Measurements from ENCODE around the gene ELMO3. TPM values are rescaled to one million over a fixed set of nuclear protein-coding genes. Genes with fewer than 3 reads are reported as not detected.

Gene ELMO3
- total RNA-seq, 4 donors from 2014 or later = 0.51 to 1.5 (median 0.93) TPM

DNA sequence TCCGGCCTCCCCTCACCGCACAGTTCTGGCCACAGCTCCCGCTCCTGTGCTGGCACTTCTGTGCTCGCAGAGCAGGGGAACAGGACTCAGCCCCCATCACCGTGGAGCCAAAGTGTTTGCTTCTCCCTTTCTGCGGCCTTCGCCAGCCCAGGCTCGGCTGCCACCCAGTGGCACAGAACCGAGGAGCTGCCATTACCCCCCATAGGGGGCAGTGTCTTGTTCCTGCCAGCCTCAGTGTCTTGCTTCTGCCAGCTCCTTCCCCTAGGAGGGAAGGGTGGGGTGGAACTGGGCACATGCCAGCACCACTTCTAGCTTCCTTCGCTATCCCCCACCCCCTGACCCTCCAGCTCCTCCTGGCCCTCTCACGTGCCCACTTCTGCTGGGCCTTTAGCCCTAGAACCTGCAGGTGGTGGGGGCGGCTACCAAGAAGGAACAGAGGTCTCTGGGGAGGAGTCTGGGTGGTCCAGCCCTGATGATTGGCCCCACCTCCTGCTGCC is 645 bp upstream of the ELMO3 start:
- no peak for TF ChIP-seq CTCF (IDR thresholded peaks at IDR 0.05; ENCODE audit: low read depth)

- TF ChIP-seq CTCF (IDR thresholded peaks at IDR 0.05; ENCODE audit: low read depth) = no peak
These were observed 872 bp downstream of the ELMO3 start for GRCh38 chr16:67199808-67200198.

- TF ChIP-seq CTCF (IDR thresholded peaks at IDR 0.05; ENCODE audit: low read depth) = no peak
These were observed 1.6 kb downstream of the ELMO3 start for GRCh38 chr16:67200491-67200890.

DNA sequence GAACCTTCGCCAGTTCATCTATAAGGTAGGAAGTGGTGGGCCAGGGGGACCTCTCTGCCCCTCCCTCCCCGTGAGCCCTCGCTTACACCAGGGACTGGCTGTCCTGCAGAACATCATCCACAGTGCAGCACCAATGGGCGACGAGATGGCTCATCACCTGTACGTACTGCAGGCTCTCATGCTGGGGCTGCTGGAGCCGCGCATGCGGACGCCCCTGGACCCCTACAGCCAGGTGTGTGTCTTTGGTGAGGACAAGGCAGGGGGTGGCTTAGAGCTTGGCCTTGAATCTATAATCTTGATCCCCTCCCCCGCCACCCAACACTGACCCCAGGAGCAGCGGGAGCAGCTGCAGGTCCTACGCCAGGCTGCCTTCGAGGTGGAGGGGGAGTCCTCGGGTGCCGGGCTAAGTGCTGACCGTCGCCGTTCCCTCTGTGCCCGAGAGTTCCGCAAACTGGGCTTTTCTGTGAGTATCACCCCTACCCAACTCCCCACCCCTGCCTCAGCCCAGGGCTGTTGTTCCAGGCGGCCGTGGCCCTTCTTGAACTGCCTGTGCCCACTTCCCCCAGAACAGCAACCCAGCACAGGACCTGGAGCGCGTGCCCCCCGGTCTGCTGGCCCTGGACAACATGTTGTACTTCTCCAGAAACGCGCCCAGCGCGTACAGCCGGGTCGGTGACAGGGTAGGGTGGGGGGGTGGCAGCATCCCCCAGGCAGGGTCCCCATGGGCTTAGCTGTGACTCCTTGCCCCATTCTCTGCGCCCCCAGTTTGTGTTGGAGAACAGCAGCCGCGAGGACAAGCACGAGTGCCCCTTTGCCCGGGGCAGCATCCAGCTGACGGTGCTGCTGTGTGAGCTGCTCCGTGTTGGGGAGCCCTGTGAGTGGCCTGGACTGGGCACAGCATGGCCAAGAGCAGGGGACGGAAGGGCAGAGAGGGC is 2.7 kb downstream of the ELMO3 start:
- TF ChIP-seq CTCF (IDR thresholded peaks at IDR 0.05; ENCODE audit: low read depth) = no peak

GRCh38 chr16:67202426-67202825 is 3.5 kb downstream of the ELMO3 start:
- TF ChIP-seq CTCF (IDR thresholded peaks at IDR 0.05; ENCODE audit: low read depth) = no peak

DNA sequence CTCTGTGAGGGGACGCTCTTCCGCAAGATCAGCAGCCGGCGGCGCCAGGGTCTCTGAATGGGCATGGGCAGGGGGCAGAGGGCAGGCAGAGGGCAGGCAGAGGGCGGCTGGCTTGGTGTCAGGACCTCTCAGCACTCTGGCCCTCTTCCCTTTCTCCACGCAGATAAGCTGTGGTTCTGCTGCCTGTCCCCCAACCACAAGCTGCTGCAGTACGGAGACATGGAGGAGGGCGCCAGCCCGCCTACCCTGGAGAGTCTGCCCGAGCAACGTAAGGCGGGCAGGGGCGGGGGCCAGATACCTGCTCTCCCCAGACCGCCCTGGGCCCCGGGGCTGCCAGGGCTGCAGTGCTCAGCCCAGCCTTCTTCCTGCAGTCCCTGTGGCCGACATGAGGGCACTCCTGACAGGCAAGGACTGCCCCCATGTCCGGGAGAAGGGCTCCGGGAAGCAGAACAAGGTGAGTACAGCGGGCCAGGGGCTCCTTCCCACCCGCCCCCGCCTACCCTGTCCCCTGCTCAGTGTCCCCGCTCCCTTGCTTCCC is 4.1 kb downstream of the ELMO3 start:
- TF ChIP-seq CTCF (IDR thresholded peaks at IDR 0.05; ENCODE audit: low read depth) = no peak

GRCh38 chr16:67204076-67204475 is 5.1 kb downstream of the ELMO3 start:
- no peak for TF ChIP-seq CTCF (IDR thresholded peaks at IDR 0.05; ENCODE audit: low read depth)

All from subcutaneous adipose tissue (tissue), 4 donors.